Skeletal muscle tissue (tissue), 4 donors: ENCODE data around the gene TCERG1L. TPM values are rescaled to one million over a fixed set of nuclear protein-coding genes. Genes with fewer than 3 reads are reported as not detected.
A peak's percentile ranks its signal among the peaks of the same experiment; 100 is the strongest.

Experiments used
- H3K27ac ChIP-seq: one replicate; pipeline ENCODE4 v1.7.0; 2013; ENCODE audit warnings: mild to moderate bottlenecking, low read depth, low read length, inconsistent platforms
- H3K27me3 ChIP-seq, 3 donors: one replicate each; pipeline ENCODE4 v1.7.0; 2013; ENCODE audit warnings: low read length in 3 of 3; ENCODE audit not compliant: control insufficient read depth in 3 of 3, insufficient read depth in 3 of 3
- H3K36me3 ChIP-seq, 3 donors: one replicate each; pipeline ENCODE4 v1.7.0; 2013; ENCODE audit warnings: low read length in 3 of 3; ENCODE audit not compliant: control insufficient read depth in 3 of 3, insufficient read depth in 3 of 3
- H3K4me1 ChIP-seq, 3 donors: one replicate each; pipeline ENCODE4 v1.7.0; 2013; ENCODE audit warnings: low read length in 3 of 3, mild to moderate bottlenecking in 3 of 3; ENCODE audit not compliant: control insufficient read depth in 3 of 3, insufficient read depth in 3 of 3
- H3K4me3 ChIP-seq, 3 donors: one replicate each; pipeline ENCODE4 v1.7.0; 2013; ENCODE audit warnings: low read length in 3 of 3
- H3K9ac ChIP-seq, 3 donors: one replicate each; pipeline ENCODE4 v1.7.0; 2013; ENCODE audit warnings: low read length in 3 of 3, mild to moderate bottlenecking in 3 of 3, moderate library complexity in 2 of 3, low read depth in 1 of 3
- H3K9me3 ChIP-seq, 3 donors: one replicate each; pipeline ENCODE4 v1.7.0; 2013; ENCODE audit warnings: low read length in 3 of 3; ENCODE audit not compliant: control insufficient read depth in 3 of 3
- total RNA-seq: library from RNA; depleted of rRNA; stranded (reverse); fragments of >200 nt; gene quantifications from one replicate; pipeline ENCODE4 v1.2.3, GENCODE V29; 2014
- donor health status: Osteomylitis.

TCERG1L gene
- total RNA-seq, 1 donor from 2014 or later = not detected

DNA sequence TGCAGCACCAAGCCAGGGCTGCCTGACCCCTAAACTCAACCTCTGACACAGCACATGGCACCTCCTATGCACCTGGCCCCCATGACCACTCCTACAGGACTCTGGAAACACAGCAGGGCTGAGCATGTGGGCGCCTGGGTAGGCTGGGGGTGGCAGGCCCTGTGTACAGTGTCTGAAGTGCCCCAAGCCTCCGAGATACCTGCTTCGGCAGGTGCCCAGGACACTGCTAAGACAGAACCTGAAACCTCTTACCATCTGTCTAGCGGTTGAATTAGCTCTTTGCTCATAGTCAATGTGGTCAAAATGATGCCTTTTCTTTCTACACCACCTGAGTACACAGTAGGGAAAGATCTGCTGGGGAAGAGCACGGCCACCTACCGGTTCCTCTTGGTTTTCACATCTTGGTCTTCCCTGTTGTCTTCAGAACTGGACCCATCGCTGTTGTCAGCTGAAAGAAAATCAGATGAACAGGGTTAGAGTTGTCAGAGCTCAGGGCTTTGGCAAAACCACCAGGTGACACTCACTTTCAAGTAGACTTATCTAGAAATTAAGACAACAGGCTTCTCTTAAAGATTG lies 177.4 kb downstream of the TCERG1L start:
- H3K27me3 ChIP-seq = peaks cover 0 to 19% (median 11%) of the 10 kb centered on the region in 3 donors

DNA sequence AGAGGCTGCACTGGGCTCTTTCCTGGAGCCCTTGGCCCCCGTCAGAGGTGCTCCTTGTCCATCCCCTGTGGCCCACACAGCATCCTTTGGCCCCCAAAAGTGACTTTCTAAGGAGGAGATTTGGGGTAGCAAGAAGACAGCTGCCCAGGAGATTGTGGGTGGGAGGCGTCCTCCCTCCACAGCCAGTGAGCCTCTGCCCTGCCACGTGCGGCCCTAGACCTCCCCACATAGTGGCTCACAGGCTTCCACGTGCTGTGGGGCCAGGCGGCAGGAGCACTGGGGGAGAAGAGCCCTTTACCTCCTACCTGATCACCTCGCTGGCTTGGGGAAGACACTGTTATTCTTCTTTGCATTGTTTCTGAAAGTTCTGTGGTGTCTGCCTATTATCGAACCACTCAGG lies 178.8 kb downstream of the TCERG1L start:
- H3K36me3 ChIP-seq = no peaks in the 10 kb centered on the region
- H3K9ac ChIP-seq = no peak overlapping the region
- no peak overlapping the region for H3K27ac ChIP-seq
- H3K4me1 ChIP-seq = peaks cover 5 to 7% (median 7%) of the 10 kb centered on the region in 3 donors
- H3K4me3 ChIP-seq = no peak overlapping the region
- H3K9me3 ChIP-seq = no peaks in the 10 kb centered on the region
- peaks cover 4 to 24% (median 13%) of the 10 kb centered on the region in 3 donors for H3K27me3 ChIP-seq

More for the DNA sequence above, 177.4 kb downstream of the TCERG1L start:
- Histone ChIP-seq H3K36me3 (no peaks in the 10 kb centered on the region), H3K9ac (no peak overlapping the region), H3K9me3 (no peaks in the 10 kb centered on the region), H3K4me3 (no peak overlapping the region), H3K27ac (no peak overlapping the region), H3K4me1 (peaks cover 5 to 7% (median 7%) of the 10 kb centered on the region in 3 donors)

DNA sequence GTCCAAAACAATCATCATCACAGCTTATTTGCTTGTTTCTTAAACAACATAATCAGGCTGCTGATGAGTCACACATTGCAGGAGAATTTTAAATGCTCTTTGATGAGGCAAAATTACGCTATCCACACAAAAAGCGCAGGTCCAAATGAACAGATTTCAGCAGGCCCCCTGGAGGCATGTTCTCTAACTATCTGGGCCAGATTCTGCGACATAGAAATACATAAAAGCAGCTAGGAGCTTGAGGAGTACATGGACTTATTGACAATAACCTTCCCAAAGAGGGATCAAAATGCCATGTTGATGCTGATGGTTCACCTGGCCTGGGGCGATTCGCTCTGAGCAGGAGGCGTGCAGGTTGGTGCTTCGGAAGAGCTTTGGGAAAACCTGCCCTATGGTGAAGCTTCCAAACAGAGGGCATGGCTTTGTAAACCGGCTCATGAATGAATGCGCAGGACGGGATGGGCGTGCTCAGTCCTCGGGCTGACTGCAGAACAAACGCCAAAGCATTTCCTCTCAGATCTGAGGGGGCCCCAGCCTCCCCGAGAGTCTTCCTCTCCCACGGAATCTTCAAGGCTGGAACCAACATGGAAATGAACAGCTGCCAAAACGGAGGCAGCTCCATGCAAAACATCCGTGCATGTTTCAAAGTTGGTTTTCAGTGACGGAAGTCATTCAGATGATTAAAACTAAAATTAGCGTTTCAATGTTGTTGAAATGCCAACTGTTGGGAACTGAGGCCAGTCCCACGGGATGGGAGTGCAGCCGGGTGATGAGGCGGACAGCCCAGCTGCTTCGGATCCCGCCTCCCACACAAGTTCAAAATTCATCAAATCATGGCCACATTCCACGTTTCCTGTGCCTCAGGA lies 179.6 kb downstream of the TCERG1L start:
- H3K4me1 ChIP-seq = peaks cover 5 to 7% (median 7%) of the 10 kb centered on the region in 3 donors
- H3K9me3 ChIP-seq = no peaks in the 10 kb centered on the region
- H3K9ac ChIP-seq = no peak overlapping the region
- H3K4me3 ChIP-seq = peak overlapping the region in 1 of 3 donors; percentile 23
- no peak overlapping the region for H3K27ac ChIP-seq
- H3K27me3 ChIP-seq = peaks cover 4 to 31% (median 20%) of the 10 kb centered on the region in 3 donors
- H3K36me3 ChIP-seq = no peaks in the 10 kb centered on the region

DNA sequence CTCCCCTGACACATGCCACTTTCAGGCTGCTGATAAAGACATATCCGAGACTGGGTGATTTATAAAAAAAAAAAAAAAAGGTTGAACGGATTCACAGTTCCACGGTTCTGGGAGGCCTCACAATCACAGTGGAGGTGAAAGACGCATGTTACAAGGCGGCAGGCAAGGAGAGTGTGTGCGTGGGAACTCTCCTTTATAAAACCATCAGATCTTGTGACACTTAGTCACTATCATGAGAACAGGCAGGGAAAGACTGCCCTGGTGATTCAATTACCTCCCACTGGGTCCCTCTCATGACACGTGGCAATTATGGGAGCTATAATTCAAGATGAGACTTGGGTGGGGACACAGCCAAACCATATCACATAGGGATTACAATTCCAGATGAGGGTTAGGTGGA lies 181.5 kb downstream of the TCERG1L start:
- Histone ChIP-seq H3K9me3 (no peaks in the 10 kb centered on the region), H3K4me3 (no peak overlapping the region), H3K27me3 (peaks cover 7 to 44% (median 33%) of the 10 kb centered on the region in 3 donors), H3K4me1 (peaks cover 5 to 7% (median 7%) of the 10 kb centered on the region in 3 donors), H3K9ac (no peak overlapping the region), H3K27ac (no peak overlapping the region), H3K36me3 (no peaks in the 10 kb centered on the region)

DNA sequence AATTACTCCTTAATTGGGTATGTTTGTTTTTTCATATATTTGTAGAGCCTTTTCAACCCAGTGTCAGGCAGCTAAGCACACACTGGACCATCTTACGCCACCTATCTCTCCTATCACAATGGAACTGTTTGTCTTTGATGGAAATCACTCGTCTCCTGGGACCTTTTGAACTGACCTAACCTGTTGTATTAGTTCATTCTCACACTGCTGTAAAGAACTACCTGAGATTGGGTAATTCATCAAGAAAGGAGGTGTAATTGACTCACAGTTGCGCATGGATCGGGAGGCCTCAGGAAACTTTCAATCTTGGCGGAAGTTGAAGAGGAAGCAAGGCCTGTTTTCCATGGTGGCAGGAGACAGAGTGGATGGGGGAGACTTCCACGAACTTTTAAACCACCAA lies 182.0 kb downstream of the TCERG1L start:
- Histone ChIP-seq H3K36me3 (no peaks in the 10 kb centered on the region), H3K9me3 (no peaks in the 10 kb centered on the region), H3K9ac (no peak overlapping the region), H3K4me1 (peaks cover 5 to 7% (median 7%) of the 10 kb centered on the region in 3 donors), H3K27ac (no peak overlapping the region), H3K4me3 (no peak overlapping the region), H3K27me3 (peaks cover 7 to 47% (median 33%) of the 10 kb centered on the region in 3 donors)

DNA sequence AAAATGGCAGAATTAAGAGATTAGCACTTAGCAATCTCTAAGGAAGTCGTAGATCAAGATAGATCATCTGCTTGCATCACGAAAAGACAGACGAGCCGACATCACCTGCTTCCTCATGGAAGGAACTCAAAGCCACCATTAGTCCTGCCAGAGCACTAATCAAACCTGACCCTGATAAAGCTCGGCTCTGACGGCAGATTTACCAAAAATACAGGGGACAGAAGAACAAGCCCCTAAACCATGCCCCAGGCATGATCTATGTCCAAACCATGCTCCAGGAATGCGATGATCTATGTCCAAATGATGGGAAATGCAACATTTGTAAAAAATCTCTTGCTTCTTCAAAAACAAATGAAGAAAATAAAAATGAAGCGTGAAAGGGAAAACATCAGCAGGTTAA lies 182.8 kb downstream of the TCERG1L start:
- Histone ChIP-seq H3K9ac (no peak overlapping the region), H3K4me3 (no peak overlapping the region), H3K36me3 (no peaks in the 10 kb centered on the region), H3K9me3 (no peaks in the 10 kb centered on the region), H3K27ac (no peak overlapping the region), H3K27me3 (peaks cover 7 to 51% (median 33%) of the 10 kb centered on the region in 3 donors), H3K4me1 (peaks cover 5 to 7% (median 7%) of the 10 kb centered on the region in 3 donors)

DNA sequence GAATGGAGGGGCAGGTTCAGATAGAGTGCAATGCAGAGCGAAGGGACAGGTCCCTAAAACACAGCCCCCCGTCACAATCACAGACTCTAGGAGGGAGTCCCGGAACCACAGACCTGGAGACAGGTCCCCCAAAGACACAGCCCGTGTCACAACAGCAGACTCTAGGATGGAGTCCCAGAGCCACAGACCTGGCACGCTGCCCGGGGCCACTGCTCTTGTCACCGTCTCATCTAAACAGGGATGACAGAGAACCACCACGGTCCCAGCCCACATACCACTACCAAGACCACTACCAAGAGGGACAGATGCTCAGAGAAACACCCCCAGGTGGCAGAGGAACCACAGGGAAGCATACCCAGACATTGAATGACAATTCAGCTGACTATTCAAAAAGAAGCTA lies 183.9 kb downstream of the TCERG1L start:
- no peaks in the 10 kb centered on the region for H3K9me3 ChIP-seq
- H3K27me3 ChIP-seq = peaks cover 7 to 48% (median 30%) of the 10 kb centered on the region in 3 donors

DNA sequence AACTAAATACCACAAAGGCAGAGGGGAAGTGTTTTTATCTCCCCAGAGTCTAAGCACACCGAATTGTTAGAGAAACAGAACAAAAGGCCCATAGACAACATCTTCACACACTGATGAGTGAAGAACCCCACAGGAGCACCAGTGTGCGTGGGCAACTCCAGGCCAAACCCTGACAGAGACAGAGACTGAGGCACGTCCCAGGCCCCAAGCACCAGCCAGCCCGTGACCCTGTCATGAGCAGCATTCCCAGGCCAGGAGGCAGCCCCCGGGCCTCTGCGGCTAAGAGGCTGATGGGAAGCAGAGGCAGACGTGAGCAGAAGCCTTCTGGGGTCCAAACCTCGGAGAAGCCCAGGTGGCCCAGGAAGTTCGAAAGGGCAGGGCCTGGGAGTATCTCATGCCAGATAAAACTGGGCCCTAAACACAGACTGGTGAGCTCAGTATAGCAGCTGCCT lies 184.4 kb downstream of the TCERG1L start:
- no peaks in the 10 kb centered on the region for H3K9me3 ChIP-seq
- no peak overlapping the region for H3K9ac ChIP-seq
- H3K36me3 ChIP-seq = no peaks in the 10 kb centered on the region
- no peak overlapping the region for H3K27ac ChIP-seq
- H3K4me1 ChIP-seq = peaks cover 3 to 5% (median 4%) of the 10 kb centered on the region in 3 donors
- no peak overlapping the region for H3K4me3 ChIP-seq
- H3K27me3 ChIP-seq = peaks cover 7 to 47% (median 26%) of the 10 kb centered on the region in 3 donors

More for the DNA sequence above, 183.9 kb downstream of the TCERG1L start:
- no peaks in the 10 kb centered on the region for H3K36me3 ChIP-seq
- no peak overlapping the region for H3K9ac ChIP-seq
- no peak overlapping the region for H3K27ac ChIP-seq
- H3K4me1 ChIP-seq = peaks cover 5 to 7% (median 5%) of the 10 kb centered on the region in 3 donors
- no peak overlapping the region for H3K4me3 ChIP-seq

DNA sequence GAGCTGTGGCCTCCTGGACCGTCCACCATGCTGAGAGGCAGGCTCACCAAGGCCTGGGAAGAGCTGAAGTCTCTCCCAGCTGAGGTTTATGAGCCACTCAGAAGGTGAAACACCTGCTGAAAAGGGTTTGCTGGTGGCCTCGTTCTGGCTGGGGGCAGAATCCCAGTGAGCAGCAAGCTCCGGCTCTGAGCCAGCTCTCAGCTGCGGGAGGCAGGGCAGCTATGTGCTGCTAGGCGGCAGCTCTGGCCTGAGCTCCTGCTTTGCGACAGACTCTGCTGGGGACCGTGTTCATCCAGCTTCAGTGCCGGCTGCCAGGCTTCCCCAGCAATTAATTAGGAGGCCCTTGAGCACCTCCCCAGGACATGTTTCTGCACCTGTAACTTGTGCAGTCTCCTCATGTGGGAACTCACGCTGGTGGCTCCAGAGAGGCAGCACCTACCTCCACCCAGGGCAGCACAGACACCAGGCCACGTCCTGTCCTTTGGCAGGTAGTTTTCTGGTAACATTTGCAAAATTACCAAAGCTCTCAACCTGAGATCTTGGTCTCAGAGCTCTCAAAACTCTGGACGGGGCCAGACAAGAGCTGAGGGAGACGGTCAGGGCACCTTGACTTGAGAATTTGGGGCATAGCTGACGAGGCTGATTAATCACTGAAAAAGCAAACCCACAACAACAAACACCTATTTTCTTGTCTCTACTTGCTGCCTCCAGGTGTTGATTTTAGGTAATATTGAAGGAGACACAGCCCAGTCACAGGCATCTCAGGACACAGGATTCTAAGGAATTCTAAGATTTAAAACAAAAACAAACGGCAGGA lies 185.0 kb downstream of the TCERG1L start:
- peaks cover 7 to 47% (median 22%) of the 10 kb centered on the region in 3 donors for H3K27me3 ChIP-seq

More for the DNA sequence above, 185.0 kb downstream of the TCERG1L start:
- H3K9me3 ChIP-seq = no peaks in the 10 kb centered on the region
- H3K4me1 ChIP-seq = peaks cover 0 to under 1% (median 0%) of the 10 kb centered on the region in 3 donors
- no peak overlapping the region for H3K9ac ChIP-seq
- H3K4me3 ChIP-seq = no peak overlapping the region
- no peaks in the 10 kb centered on the region for H3K36me3 ChIP-seq
- H3K27ac ChIP-seq = no peak overlapping the region
